T1000 (cell line): ENCODE measurements around the gene ABCA5.

Experiments
- DNase-seq: peaks from one replicate; lab custom pipeline; 2025; ENCODE audit warnings: mixed read lengths; lab: John Stamatoyannopoulos, UW

Gene ABCA5

DNA sequence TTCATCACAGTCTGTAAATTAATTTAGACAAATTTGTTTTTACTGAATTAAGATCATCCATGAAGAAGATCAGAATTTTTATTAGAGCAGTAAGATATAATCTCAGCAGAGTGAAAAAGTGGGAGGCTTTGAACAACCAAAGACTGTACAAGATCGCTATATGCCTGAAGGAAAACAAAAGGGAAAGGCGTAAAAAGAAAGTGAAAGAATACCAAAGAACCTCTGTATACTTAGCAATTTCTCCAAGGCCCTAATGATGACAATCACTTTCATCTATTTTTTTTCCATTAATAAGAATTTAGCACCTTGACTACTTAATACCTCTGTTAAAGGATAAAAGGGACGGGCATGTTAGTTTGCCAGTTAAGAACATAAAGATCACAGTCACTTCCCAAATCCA is 59.7 kb downstream of the ABCA5 start:
- no peak for DNase-seq

DNA sequence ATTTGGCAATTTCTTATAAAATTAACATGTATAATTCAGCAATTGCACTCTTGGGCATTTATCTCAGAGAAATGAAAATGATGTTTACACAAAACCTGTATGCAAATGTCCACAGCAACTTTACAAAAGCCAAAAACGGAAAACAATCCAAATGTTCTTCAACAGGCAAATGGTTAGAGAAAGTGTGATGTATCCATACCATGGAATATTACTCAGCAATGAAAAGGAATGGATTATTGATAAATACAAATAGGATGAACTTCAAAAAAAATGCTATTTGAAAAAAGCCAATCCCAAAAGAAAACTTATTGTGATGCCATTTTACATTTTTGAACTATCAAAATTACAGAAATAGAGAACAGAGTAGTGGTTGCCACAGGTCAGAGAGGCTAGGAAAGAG is 61.1 kb downstream of the ABCA5 start:
- DNase-seq: no peak

DNA sequence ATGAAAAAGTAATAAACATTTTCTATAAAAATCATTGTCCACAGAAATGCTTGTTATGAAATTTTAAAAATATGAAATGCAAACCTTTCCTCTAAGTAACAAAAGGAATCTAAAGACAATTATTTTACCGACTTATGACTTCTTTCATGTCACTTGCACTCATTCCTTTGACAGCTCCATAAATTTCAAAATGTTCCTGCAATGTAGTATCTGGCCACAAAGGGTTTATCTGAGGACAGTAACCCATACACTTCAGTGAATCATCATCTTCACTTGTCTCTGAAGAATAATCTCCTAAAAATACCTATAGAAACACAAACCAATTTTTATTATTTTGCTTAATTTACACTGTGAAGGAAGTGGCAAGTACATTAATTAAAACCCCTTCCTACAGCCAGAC is 72.7 kb downstream of the ABCA5 start:
- no peak for DNase-seq

DNA sequence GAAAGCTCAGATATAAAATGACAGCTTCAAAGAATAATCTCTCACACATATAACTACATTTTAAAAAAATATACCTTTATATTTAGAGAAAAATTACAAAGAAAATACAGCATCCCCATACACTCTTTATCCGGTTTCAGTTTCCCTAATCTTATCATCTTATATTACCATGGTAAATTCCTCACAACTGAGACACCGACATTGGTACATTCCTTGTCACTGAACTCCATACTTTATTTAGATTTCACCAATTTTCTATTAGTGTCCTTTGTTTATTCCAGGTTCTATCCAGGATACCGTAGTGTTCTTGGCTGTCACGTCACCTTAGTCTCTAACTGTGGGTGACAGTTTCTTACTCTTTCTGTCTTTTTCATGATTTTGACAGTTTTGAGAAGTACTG is 76.3 kb downstream of the ABCA5 start:
- DNase-seq: no peak

DNA sequence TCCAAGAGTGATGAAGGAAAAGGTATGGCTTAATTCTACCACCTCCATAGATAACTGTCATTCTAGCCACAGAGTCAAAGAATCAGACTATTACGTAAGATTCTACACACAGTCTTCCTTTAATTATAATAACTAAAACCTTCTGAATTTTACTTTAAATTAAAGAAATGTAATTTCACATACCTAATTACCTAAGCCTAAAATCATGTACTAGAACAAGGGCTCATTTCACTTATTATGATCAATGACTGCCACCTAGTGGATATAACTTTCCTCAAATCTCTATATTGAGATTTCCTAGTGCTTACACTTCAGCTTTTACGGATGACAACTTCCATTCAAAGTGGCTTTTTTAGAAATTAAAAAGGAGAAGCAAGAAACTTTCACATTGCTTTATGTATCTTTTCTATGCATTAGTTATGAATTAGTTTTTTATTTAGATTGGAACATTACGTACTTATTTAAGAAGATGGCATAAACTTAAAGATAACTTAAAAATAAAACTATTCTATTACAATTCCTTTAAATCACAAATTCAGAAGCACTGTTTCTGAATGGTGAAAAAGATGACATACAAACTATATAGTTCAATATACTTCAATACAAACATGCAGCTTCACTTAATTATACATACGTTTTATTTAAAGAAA is 80.1 kb downstream of the ABCA5 start:
- no peak for DNase-seq

DNA sequence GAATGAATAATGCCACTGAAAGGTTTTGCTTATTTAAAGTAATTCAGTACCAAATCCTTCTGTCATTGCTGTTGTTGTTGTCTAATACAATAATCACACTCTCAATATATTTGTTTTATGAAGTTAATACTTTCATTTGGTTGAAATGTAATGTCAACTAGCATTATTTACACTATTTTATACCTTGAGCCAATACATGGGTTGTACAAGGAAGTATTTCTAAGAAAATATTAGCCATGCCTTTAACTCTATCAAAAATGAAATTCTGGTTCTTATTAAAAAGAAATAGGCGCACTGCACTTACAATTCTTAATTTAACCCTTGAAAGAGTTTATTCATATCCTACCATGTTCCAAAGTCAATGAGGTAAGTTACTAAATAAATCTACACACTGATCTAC is 80.7 kb downstream of the ABCA5 start:
- DNase-seq: no peak

DNA sequence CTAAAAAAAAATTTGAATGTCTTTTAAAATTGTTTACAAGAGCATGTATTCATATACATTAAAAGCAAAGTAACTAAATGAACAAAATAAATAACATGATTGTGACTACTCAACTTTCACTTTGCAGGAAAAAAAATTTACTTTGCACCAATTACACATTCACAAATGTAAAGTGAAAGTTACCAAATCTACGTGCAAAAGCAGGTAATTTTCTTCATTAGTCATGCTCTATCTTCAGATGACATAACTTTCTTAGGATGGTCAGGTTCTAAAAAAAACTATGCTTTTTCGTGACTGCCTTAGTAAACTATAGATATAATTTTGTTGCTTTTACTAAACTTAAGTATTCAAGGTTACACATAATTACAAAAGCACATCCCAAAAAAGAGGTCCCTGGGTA is 81.3 kb downstream of the ABCA5 start:
- no peak for DNase-seq

DNA sequence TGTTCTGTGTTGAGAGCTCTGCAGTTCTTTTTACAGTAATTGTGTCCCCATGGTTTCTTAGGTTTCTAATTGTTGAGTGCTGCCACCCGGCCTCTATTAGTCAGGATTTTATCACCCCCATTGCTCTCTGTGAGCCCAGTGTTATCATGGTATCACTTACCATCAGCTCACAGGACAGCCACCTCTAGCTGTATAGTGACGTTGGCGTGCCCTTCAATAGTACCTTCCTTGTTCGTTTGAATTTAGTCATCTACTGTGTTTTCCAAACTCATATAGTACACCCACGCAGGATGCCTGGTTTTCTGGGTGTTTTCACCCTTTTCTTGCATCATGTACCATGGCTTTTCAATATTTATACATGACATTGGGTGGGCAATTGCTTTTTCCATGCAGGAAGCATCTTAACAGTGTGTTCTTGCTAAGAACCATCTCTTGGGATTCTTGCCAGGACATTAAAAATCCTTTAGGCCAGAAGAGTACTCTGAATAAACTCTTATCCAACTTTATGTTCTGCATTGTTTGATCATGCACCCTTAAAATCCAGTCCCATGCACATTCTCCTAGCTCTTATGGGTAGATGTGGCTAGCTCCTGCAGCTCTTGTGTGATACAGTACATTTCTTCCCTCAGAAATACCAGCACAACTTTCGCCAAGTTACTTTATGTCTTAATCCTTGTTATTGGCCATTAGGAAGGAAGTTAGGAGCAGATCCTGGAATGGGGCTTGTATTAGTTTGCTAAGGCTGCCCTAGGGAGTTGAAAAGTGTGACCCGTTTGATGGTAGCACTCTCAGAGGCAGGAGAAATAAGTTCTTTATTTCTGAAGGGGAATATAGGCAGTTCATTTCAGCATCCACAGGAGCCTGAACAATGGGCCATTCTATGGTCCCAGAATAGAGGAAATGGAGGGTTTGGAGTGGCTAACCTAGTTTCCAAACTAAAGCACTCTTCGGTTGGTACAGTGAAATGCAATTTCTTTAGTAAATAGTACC is 87.0 kb downstream of the ABCA5 start:
- no peak for DNase-seq

DNA sequence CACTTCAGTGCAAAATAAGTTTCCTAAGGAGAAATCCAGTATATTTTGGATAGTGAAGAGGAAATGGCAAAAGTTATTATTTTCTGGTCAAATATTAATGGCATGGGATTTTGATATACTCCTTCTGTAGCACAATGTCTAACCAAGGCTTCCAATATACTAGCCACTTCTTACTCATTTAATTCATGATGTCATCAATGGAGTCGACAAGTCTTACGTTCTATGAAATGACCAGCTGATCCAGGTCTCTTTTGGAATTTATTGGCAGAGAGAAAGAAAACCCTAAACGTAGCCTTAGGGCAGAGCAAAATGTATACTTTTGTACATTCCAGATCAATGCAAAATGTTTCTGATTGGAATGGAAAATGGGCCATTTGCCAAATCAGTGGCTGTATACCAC is 90.0 kb downstream of the ABCA5 start:
- DNase-seq: no peak

DNA sequence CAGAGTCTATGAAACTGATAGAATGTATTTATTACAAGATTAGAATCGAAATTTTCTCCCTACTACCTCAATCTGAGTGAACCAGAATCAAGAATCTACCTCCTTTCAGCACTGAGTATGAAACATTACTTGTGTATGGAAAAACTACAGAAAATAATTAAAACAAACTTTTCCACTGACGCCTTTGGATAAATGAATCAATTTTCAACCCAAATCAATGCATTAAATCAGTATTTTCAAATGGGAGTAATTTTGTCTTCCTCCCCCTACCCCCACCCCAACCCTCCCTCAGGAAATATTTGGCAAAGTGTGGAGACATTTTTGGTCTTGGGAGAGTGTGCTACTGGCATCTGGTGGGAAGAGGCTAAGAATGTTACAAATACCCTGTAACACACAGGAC is 90.5 kb downstream of the ABCA5 start:
- DNase-seq: no peak

DNA sequence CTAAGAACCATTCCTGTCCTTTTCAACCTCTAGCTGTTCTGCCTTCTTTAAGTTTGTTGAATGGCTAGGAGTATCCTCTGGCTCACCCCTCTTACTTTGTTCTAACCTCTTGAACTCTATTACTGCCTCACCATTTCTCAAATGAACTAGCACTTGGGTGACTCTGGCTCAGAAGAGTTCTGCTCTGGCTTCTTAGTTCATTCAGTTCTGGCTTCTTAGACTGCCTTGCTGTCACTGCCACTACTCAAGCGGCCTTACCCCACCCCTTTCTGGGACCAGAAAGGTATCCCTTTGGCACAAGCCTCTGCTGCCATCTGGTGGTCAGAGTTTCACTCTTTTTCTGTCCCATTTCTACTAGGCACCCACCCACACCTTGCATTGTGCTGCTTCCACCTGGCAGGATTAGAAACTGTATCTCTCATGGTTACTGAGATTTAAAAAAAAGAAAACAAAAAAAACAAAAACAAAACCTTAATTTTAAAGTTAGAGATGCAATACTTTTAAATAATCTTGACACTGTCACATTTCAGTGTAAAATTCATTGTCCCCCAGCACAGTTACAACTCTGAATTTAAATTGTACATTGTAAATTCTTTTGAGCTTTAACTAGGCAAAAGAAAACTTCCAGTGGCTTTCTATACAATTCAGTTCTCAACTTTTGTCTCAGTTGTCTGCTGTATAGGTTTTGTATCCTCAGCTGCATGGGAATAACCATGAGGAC is 91.4 kb downstream of the ABCA5 start:
- peak; percentile 82 for DNase-seq

DNA sequence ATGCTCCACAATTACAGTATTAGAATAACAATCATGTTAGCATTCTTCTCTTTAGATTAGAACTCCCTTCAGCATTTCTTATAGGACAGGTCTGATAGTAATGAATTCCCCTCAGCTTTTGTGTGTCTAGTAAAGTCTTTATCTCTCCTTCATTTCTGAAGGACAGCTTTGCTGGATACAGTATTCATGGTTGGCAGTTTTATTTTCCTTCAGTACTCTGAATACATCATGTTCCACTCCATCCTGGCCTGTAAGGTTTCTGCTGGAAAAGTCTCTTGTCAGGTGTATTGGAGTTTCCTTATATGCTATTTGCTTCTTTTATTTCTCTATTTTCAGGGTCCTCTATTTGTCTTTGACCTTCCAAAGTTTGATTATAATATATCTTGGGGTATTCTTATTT is 94.3 kb downstream of the ABCA5 start:
- no peak for DNase-seq

DNA sequence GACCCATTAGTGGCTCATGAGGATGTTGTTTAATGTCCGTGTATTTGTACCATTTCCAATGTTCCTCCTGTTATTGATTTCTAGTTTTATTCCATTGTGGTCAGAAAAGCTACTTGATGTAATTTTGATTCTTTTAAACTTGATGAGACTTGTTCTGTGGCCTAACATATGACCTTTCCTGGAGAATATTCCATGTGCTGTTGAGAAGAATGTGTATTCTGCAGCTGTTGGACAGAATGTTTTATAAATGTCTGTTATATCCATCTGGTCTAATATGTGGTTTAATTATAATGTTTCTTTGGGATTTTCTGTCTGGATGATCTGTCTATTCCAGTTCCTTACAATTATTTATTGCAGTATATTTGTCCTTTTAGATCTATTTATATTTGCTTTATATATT is 95.4 kb downstream of the ABCA5 start:
- no peak for DNase-seq

DNA sequence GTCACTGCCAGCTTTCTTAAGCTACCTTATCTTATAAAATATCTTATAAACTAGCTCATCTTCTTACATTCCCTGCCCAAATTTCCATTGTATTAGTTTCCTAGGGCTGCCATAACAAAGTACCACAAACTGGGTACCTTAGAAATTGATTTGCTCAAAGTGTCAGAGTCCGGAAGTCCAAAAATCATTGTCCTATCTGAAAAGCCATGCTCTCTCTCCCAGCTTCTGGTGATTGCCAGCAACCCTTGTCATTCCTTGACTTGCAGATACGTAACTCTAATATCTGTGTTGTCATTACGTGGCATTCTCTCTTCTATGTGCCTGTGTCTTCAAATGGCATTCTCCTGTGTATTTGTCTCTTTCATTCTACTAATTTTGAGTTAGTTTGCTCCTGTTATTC is 96.0 kb downstream of the ABCA5 start:
- no peak for DNase-seq

DNA sequence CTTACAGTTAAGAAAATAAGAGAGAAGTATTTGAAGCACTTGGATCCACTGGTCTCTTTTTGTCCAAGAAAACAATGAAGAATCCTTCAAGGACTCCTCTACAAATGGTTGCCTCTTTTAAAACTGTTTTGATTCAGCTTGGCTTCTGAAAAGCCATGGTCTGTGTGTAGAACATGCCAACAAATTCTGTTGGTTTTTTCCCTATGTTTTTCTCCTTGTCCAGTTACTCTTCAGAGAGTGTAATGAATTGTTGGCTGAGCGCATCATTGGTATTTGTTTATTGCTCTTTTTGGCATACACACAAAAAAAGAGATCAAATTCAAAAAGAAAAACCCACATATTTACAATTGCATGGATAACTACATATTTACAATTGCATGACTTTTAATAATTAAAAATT is 98.4 kb downstream of the ABCA5 start, which contains the start of gene ABCA10:
Gene ABCA10 (minus strand): TSS at position 249 of the 400 bp plus-strand sequence. CDS start 3,466 bp downstream, outside the sequence.
- DNase-seq: no peak

DNA sequence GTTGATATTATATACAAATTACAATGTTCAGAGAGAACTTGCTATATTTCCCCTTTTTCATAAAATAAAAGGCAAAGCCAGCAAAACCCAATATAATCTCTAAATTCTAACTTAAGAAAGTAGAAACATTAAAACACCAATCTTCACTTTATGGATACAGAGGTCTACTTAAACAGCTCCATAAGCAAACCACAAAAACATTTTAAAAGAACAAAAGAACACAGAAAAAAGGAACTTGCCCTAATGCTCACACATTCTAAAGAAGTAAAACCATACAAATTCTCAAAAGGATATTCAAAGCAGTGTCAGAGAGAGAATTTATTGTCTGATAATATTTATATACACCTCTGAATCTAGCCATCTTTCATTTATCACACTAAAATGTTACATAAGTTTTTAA is 98.9 kb downstream of the ABCA5 start:
- DNase-seq: no peak

DNA sequence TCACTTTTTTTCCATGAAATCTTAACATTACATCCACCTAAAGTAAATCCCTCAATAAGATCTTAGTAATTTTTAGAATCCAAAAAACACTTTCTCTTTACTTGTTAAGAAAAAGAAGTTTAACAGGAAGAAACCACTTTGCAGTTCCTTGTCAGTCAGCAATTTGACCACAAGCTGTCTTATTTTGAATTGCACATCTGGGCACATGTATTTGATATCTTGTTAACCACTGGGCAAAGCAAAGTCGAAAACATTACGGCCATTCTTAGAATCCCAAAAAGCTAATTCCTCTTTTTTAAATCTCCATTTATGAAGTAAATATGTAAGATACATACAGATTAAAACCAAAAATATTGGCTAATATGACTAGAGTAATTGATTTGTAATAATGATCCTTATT is 99.4 kb downstream of the ABCA5 start:
- no peak for DNase-seq

DNA sequence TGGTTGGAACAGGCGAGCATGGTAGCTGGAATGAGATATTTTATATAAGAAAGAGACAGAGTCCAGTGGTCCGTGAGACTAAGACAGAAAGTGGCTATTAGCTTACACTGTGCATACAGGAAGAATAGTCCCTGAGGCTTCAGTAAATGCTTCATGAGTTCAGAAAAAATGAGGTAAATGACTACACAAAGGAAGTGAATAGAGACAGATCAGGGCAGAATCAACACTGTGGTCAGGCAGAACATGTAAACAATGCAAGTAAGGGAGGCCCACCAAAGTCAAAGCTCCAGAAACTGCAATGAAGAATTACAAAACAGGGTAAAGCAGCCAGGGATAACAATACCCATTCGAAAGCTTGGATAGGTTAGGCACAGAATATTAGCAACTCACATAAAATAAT is 103.1 kb downstream of the ABCA5 start:
- no peak for DNase-seq

DNA sequence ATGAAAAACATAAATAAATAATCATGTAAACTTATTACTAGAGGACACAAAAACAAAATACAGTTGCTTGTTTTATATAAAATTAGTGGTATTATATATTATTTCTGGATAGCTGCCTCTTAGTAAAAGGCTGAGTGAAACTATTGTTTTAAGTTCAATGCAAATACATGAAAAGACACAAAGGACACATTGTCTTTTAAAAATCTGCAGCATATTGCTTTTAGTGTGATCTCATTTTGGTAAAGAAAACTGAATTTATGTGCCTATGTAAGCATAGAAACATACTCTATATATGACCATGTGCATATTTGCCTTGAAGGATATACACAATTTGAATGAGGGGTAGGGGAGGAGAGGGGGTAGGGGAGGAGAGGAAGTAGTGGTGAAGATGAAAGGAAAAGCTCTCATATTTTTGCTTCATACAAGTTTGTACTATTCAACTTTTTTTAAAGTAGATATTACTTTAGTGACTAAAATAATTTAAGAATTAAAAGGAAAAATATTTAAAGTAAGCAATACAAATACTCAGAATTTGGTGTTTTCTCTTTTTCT is 104.2 kb downstream of the ABCA5 start:
- no peak for DNase-seq

DNA sequence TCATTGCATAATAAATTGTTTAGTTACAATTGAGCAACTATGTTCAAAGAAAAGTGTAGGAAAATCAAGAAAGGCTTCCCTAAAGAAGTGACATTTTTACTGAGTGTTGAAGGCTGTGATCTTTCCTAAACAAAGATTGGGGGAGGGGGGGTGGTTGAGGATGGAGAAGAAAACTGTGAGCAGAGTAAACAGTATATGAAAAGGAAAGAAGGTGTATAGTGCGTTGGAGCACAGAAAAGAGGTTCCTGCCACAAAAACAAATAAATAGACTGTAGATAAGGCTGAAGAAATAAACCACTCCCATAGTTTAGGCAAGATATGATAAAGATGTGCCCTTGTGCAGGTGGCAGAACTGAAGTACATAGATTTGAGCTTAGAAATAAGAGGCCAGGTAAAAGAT is 106.8 kb downstream of the ABCA5 start:
- no peak for DNase-seq

DNA sequence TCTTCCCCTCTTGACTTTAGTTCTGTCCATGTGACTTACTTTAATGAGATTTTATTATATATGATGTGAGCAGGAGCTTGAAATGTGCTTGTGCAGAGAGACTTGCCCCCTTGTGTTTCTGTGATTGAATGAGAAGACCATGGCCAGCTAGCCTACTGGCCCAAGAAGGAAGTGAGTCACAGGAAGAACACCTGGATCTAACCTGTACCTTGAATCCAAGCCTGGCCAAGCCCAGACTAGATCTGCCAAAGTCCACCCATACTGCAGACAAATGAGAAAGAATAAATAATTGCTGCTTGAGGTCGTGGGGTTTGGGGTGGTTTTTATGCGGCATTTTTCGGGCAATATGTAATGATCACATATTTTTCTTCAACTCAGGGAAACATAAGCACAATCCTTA is 107.9 kb downstream of the ABCA5 start:
- no peak for DNase-seq

DNA sequence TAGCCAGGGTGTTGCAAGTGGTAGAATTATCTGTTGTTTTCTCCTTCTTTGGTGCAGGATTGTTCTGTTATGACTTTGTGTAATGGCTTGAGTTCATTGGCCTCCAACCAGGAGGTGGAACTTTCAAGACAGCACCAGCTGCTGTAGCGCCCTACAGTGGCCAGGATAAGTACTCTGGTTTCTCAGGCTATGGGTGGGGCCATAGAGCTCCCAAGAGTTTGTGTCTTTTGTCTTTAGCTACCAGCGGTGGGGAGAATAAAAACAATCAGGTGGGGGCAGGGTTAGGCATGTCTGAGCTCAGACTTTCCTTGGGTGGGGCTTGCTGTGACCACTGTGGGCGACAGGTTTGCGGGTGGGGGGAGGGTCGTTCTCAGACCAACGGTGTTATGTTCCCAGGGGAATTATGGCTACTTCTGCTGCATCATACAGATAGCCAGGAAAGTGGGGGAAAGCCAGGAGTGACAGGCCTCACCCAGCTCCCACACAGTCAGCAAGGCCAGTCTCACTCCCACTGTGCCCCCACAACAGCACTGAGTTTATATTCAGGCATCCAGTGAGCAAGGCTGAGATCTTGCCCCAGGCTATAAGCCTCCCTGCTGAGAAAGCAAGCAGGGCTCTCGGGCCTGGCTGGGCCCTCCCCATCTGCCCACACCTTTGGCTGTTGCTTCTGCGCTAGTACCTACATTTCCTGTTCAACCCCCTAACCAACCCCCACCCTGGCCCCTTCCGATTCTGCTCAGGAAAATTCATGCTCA is 113.7 kb downstream of the ABCA5 start:
- peak; percentile 62 for DNase-seq
